ENCODE data around the gene OR4C6. TPM values are rescaled to one million over a fixed set of nuclear protein-coding genes. Genes with fewer than 3 reads are reported as not detected.

OR4C6 gene
- total RNA-seq, 1 experiment from 2014 or later = not detected

GRCh38 chr11:55658031-55658573 lies 3.9 kb upstream of the OR4C6 start:
- peak; percentile 60 for DNase-seq
- Histone ChIP-seq H3K27ac (ENCODE audit: low read length) (peak overlapping the region; percentile 83), H3K4me2 (ENCODE audit: low read length) (peak overlapping the region; percentile 61), H3K9me2 (replicated peaks; ENCODE audit: low read length) (no peaks in the 10 kb centered on the region), H3F3A (ENCODE audit: low read length, unreplicated experiment) (no peaks in the 10 kb centered on the region), H3K4me3 (ENCODE audit: low read length) (peak overlapping the region; percentile 35; the same call in 1 of the 2 replicates), H4K20me1 (ENCODE audit: low read length) (no peaks in the 10 kb centered on the region), H3K27me3 (ENCODE audit: low read length) (no peaks in the 10 kb centered on the region), H3K4me1 (ENCODE audit: insufficient read depth, low read length) (peaks cover 25% of the 10 kb centered on the region), H3K9me3 (ENCODE audit: low read length) (no peaks in the 10 kb centered on the region), H3K79me2 (ENCODE audit: low read length) (no peaks in the 10 kb centered on the region), H3K9ac (ENCODE audit: low read length) (peak overlapping the region; percentile 37), H3K36me3 (ENCODE audit: low read depth, low read length) (no peaks in the 10 kb centered on the region), H2AFZ (ENCODE audit: low read length) (peak overlapping the region; percentile 45; the same call in 1 of the 2 replicates)
- no TSS peak for BruUV-seq (replicated peaks)
- ChIA-PET POLR2A (ENCODE audit: unreplicated experiment) (no interaction called here), CTCF (no interaction called here)
- no peak; the same call in 1 of the 2 replicates for ATAC-seq
- intact Hi-C loops (cut with micrococcal nuclease) = no loop called here
- no peak for TF ChIP-seq EZH2 (IDR thresholded peaks at IDR 0.05; ENCODE audit: low read length, unreplicated experiment)
- no peak for TF ChIP-seq CTCF (conservative IDR thresholded peaks at IDR 0.05; ENCODE audit: low read depth, low read length)
- no peak for TF ChIP-seq EZH2phosphoT487 (IDR thresholded peaks at IDR 0.05; ENCODE audit: borderline replicate concordance, low read length)

- no peaks in the 10 kb centered on the region for H3K9me3 ChIP-seq (ENCODE audit: low read length)
- DNase-seq = no peak
- H3K27ac ChIP-seq (ENCODE audit: low read length) = peak overlapping the region; percentile 83
- H3K36me3 ChIP-seq (ENCODE audit: low read depth, low read length) = no peaks in the 10 kb centered on the region
- CTCF ChIA-PET = no interaction called here
- no peak for TF ChIP-seq EZH2phosphoT487 (IDR thresholded peaks at IDR 0.05; ENCODE audit: borderline replicate concordance, low read length)
- no peak for TF ChIP-seq EZH2 (IDR thresholded peaks at IDR 0.05; ENCODE audit: low read length, unreplicated experiment)
- no peak for TF ChIP-seq CTCF (conservative IDR thresholded peaks at IDR 0.05; ENCODE audit: low read depth, low read length)
- no peaks in the 10 kb centered on the region for H3K27me3 ChIP-seq (ENCODE audit: low read length)
- no TSS peak for BruUV-seq (replicated peaks)
- no peaks in the 10 kb centered on the region for H4K20me1 ChIP-seq (ENCODE audit: low read length)
- H2AFZ ChIP-seq (ENCODE audit: low read length) = peak overlapping the region; percentile 45; the same call in 1 of the 2 replicates
- peak overlapping the region; percentile 61 for H3K4me2 ChIP-seq (ENCODE audit: low read length)
- H3K4me1 ChIP-seq (ENCODE audit: insufficient read depth, low read length) = peaks cover 25% of the 10 kb centered on the region
- ATAC-seq = no peak
- H3K9me2 ChIP-seq (replicated peaks; ENCODE audit: low read length) = no peaks in the 10 kb centered on the region
- intact Hi-C loops (cut with micrococcal nuclease) = no loop called here
- no peaks in the 10 kb centered on the region for H3K79me2 ChIP-seq (ENCODE audit: low read length)
- H3K4me3 ChIP-seq (ENCODE audit: low read length) = no peak overlapping the region
- peak overlapping the region; percentile 25; the same call in 1 of the 2 replicates for H3K9ac ChIP-seq (ENCODE audit: low read length)
- POLR2A ChIA-PET (ENCODE audit: unreplicated experiment) = no interaction called here
- no peaks in the 10 kb centered on the region for H3F3A ChIP-seq (ENCODE audit: low read length, unreplicated experiment)
Observed at GRCh38 chr11:55658608-55659007, 3.4 kb upstream of the OR4C6 start.

- Histone ChIP-seq H3K79me2 (ENCODE audit: low read length) (no peaks in the 10 kb centered on the region), H3K9ac (ENCODE audit: low read length) (no peak overlapping the region), H3K36me3 (ENCODE audit: low read depth, low read length) (no peaks in the 10 kb centered on the region), H3K27me3 (ENCODE audit: low read length) (no peaks in the 10 kb centered on the region), H3K27ac (ENCODE audit: low read length) (no peak overlapping the region), H3K4me2 (ENCODE audit: low read length) (no peak overlapping the region), H4K20me1 (ENCODE audit: low read length) (no peaks in the 10 kb centered on the region), H3K4me1 (ENCODE audit: insufficient read depth, low read length) (no peaks in the 10 kb centered on the region), H3F3A (ENCODE audit: low read length, unreplicated experiment) (no peaks in the 10 kb centered on the region), H2AFZ (ENCODE audit: low read length) (no peak overlapping the region), H3K4me3 (ENCODE audit: low read length) (no peak overlapping the region), H3K9me2 (replicated peaks; ENCODE audit: low read length) (no peaks in the 10 kb centered on the region), H3K9me3 (ENCODE audit: low read length) (no peaks in the 10 kb centered on the region; the same call in 1 of the 2 replicates)
- BruUV-seq (replicated peaks) = no TSS peak
- ChIA-PET CTCF (no interaction called here), POLR2A (ENCODE audit: unreplicated experiment) (no interaction called here)
- TF ChIP-seq EZH2 (IDR thresholded peaks at IDR 0.05; ENCODE audit: low read length, unreplicated experiment) (no peak), CTCF (conservative IDR thresholded peaks at IDR 0.05; ENCODE audit: low read depth, low read length) (no peak), EZH2phosphoT487 (IDR thresholded peaks at IDR 0.05; ENCODE audit: borderline replicate concordance, low read length) (no peak)
- intact Hi-C loops (cut with micrococcal nuclease) = no loop called here
- no peak for ATAC-seq
- DNase-seq = no peak
Observed at GRCh38 chr11:55669376-55669775, 7.4 kb downstream of the OR4C6 start.
